GM10266 (cell line): ENCODE data around the gene TMEM243.

Experiments
- DNase-seq: peaks from one replicate; pipeline ENCODE4 v3.0.0; 2012; ENCODE audit errors: extremely low spot score
- CTCF ChIP-seq: IDR thresholded peaks from 2 replicates; pipeline ENCODE4 v1.5.1; 2012; ENCODE audit warnings: mild to moderate bottlenecking, low read depth; ENCODE audit not compliant: control insufficient read depth, insufficient read depth; ENCODE audit errors: missing control alignments

TMEM243 gene

GRCh38 chr7:87178320-87178719 is 41.2 kb downstream of the TMEM243 start:
- DNase-seq, result no peak
- TF ChIP-seq CTCF, result no peak

DNA sequence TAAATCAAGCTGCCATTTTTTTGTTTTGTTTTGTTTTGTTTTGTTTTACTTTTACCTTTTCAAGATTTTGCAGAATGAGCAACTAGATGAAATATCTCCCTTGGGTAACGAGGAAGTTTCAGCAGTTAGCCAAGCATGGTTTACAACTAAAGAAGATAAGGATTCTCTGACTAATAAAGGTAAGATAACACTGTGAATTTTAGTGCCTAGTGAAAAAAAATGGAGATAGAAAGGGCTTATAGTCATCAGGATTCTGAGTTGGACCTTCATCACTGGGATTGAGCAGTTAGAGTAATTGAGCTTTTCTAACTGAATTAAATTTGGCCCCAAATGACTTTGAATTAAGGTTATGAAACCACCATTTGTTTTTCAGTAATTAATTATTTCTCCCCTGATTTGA is 46.1 kb downstream of the TMEM243 start:
- DNase-seq, result no peak
- no peak for TF ChIP-seq CTCF

GRCh38 chr7:87171282-87171934 is 48.1 kb downstream of the TMEM243 start:
- no peak for DNase-seq
- no peak for TF ChIP-seq CTCF

- TF ChIP-seq CTCF, result no peak
- DNase-seq, result no peak
Measured at GRCh38 chr7:87170828-87171227, 48.7 kb downstream of the TMEM243 start.

DNA sequence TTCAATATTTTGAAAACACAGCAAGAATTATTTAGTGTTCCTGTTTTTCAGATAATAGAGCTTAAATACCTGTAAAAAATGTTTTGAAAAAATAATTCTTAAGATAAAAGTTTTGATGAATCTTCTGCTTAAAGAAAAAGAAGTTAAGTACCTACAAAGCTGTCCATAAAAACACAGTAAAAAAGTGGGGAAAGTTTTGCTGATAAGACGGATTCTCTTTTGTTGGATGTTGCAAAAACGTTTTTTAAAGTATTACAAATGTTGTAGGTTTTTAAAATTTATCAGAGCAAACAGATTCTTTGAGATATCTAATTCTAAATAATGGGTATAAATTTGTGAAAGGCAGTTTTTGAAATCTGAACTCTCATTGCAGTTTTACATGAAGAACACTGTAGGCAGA is 55.1 kb downstream of the TMEM243 start:
- TF ChIP-seq CTCF, result no peak
- DNase-seq, result no peak

- TF ChIP-seq CTCF, result no peak
- no peak for DNase-seq
Measured at GRCh38 chr7:87159538-87159937, 60.0 kb downstream of the TMEM243 start.

GRCh38 chr7:87156709-87157108 is 62.8 kb downstream of the TMEM243 start:
- no peak for DNase-seq
- no peak for TF ChIP-seq CTCF
